H4 (cell line): Measurements from ENCODE around the gene KCP. TPM values are rescaled to one million over a fixed set of nuclear protein-coding genes. Genes with fewer than 3 reads are reported as not detected.

Experiments
- DNase-seq: peaks from one replicate; pipeline ENCODE4 v3.0.0-alpha.2; 2015; ENCODE audit warnings: low spot score
- total RNA-seq: library from RNA; depleted of rRNA; stranded (reverse); fragments of >200 nt; shearing (Covaris generic); gene quantifications from 2 replicates; pipeline ENCODE4 v1.2.3, GENCODE V29; 2014; rRNA removed

KCP gene
- total RNA-seq, 1 experiment from 2014 or later: not detected

DNA sequence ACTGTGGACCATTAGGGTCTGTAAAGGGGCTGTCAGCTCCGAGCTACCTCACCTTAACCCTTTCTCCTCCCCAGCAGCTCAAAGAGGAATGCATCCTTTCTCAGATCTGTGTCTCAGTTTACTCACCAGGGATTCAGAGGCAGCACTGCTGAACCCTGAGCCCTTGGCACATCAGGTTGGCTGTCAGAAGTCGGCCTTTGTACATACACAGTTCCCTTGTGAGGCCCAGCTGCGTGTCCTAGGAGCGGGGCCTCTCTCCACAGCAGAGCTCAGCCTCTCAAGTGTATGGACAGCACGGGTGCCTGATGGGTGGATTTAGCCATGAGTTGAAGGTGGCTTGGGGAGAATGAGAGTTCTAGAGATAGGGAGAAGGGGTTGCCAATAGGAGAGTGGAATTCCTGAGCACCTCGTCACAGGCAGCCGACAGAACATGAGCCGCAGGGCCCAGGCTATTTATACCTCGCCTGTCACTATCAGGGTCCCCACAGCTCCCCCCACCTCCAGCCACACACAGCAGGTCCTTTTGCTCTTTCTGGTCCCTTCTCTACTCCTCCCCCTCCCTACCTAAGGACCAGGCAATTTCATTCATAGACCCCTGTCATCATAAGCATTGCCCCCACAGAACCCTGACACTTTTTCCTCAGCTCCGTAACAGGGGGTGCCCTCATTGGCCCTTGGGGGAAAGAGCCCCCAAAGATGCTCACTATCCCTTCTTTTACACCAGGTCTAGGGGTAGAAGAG is 82.4 kb downstream of the KCP start:
- no peak for DNase-seq

DNA sequence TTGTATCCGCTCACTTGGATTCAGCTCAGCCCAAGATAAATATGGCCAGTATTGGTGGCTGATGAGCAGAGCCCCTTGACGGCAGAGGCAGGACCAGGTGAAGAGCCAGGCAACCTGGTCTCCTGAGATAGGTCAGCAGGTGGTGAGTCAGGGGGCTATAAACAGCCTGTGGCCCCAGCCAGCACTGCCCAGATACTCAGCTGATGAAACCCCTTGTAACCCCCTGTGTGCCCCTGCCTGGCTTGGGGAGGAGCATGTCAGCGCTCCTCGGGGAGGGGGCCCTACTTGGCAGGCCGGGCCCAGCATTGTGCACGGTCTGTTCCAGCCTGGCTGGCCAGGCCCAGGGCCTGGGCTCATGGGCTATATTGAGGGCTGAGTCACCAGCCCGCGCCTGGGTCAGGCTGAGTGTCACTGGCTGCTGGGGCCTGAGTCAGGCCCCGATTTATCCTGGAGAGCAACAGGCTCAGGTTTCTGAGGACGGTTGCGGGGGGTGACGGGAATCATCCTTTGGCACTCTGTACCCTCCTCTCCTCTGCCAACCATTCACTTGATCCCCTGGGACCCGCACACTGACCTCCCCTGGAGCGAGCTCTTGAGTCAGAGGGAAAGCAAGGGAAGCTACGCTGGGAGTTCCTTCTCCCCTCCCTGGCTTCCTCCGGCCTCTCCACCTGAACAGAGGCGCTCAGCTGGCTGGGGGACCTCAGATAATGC is 83.1 kb downstream of the KCP start:
- DNase-seq: no peak

DNA sequence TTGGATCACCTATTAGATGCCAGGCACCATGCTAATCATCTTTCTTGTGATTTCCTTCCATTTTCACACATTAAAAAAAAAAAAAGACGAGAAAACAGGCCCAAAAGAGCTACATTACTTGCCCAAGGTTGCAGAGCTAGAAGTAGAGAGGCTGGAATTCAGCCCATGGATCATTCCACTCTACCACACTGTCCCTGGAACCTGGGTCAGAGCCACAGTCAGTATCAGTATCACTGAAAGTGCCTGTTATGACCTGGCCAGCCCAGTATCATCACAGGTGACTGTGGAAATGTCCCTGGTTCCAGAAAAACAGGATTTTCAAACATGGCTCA is 83.6 kb downstream of the KCP start:
- no peak for DNase-seq

Other genes starting within 250 kb of the KCP start
- gene GARIN1A, start 238.4 kb downstream of the KCP start, total RNA-seq: 0.06 TPM in 1 of 2 replicates, not detected in the other
- gene CALU, start 171.3 kb downstream of the KCP start, total RNA-seq: 462 and 489 TPM in 2 replicates
- gene OPN1SW, start 134.9 kb downstream of the KCP start, total RNA-seq: not detected in 2 replicates
- 5.0 and 5.2 TPM in 2 replicates for gene CCDC136, start 118.7 kb downstream of the KCP start, total RNA-seq
- 0.10 and 0.14 TPM in 2 replicates for gene FLNC, start 80.3 kb downstream of the KCP start, total RNA-seq
- gene ATP6V1F, start 47.9 kb downstream of the KCP start, total RNA-seq: 119 and 124 TPM in 2 replicates
- 2.6 and 8.0 TPM in 2 replicates for gene IRF5, start 27.2 kb upstream of the KCP start, total RNA-seq
- 54.5 and 57.5 TPM in 2 replicates for gene TNPO3, start 144.4 kb upstream of the KCP start, total RNA-seq
- gene TSPAN33, start 234.0 kb upstream of the KCP start, total RNA-seq: 9.4 and 11.2 TPM in 2 replicates